A549 (cell line): ENCODE measurements around the gene SIX6.

Source experiments
- BHLHE40 ChIP-seq: IDR thresholded peaks from 2 replicates; pipeline ENCODE4 v1.6.1; 2012; ENCODE audit warnings: low read depth, low read length, inconsistent platforms
- CTCF ChIP-seq: fragments of >200 bp; sonication (Bioruptor Twin); formaldehyde crosslinking; IDR thresholded peaks from 3 replicates; pipeline ENCODE4 v1.5.1; 2016
- EP300 ChIP-seq, 2 experiments: fragments of >200 bp; sonication (Bioruptor Twin); formaldehyde crosslinking; IDR thresholded peaks; 2 replicates in 1 of 2; 3 replicates in 1 of 2; pipeline ENCODE4 v1.6.1; 2016 to 2017
- HOXA7 ChIP-seq: fragments of 250-450 bp; sonication (Bioruptor Pico); IDR thresholded peaks from 2 replicates; pipeline ENCODE4 v1.5.0; 2020; ENCODE audit warnings: mild to moderate bottlenecking, moderate library complexity
- JUN ChIP-seq, 2 experiments: fragments of >200 bp; sonication (Bioruptor Twin); formaldehyde crosslinking; IDR thresholded peaks; 2 replicates in 1 of 2; 3 replicates in 1 of 2; pipeline ENCODE4 v1.6.1; 2016 to 2017
- MAZ ChIP-seq: fragments of 150-350 bp; IDR thresholded peaks from 2 replicates; pipeline ENCODE4 v1.6.1; 2014; ENCODE audit warnings: antibody characterized with exemption, low read depth, low read length, borderline replicate concordance
- PHF8 ChIP-seq: fragments of 200-600 bp; sonication (generic); IDR thresholded peaks from 2 replicates; pipeline ENCODE4 v1.6.1; 2016; ENCODE audit warnings: low read depth, mild to moderate bottlenecking, antibody characterized with exemption, moderate library complexity, borderline replicate concordance
- POLR2A ChIP-seq: IDR thresholded peaks from 2 replicates; pipeline ENCODE4 v1.6.1; 2012; ENCODE audit warnings: mild to moderate bottlenecking, low read length
- RARB ChIP-seq: fragments of 250-450 bp; sonication (Bioruptor Pico); IDR thresholded peaks from 2 replicates; pipeline ENCODE4 v1.8.0; 2021; ENCODE audit warnings: mild to moderate bottlenecking, moderate library complexity
- ZFP36 ChIP-seq: fragments of 450-650 bp; IDR thresholded peaks from 2 replicates; pipeline ENCODE4 v1.6.1; 2014; ENCODE audit warnings: borderline replicate concordance; ENCODE audit not compliant: partially characterized antibody
- TF ChIP-seq, protein P1 (sequence below): fragments of 450-650 bp; IDR thresholded peaks from 2 replicates; pipeline ENCODE4 v1.6.1; 2014; ENCODE audit warnings: antibody characterized with exemption
- TF ChIP-seq, protein P2 (sequence below): fragments of >200 bp; sonication (Bioruptor Twin); formaldehyde crosslinking; IDR thresholded peaks from 2 replicates; pipeline ENCODE4 v1.6.1; 2016

GRCh38 chr14:60515511-60516289, 6.8 kb downstream of the SIX6 start:
- TF ChIP-seq, protein P1, sequence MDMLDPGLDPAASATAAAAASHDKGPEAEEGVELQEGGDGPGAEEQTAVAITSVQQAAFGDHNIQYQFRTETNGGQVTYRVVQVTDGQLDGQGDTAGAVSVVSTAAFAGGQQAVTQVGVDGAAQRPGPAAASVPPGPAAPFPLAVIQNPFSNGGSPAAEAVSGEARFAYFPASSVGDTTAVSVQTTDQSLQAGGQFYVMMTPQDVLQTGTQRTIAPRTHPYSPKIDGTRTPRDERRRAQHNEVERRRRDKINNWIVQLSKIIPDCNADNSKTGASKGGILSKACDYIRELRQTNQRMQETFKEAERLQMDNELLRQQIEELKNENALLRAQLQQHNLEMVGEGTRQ: no peak
- TF ChIP-seq JUN (IDR thresholded peaks at IDR 0.05) (no peak), BHLHE40 (no peak), MAZ (no peak), POLR2A (no peak), CTCF (no peak), PHF8 (no peak), RARB (CRISPR knock-in tag) (no peak), HOXA7 (no peak), ZFP36 (no peak), EP300 (IDR thresholded peaks at IDR 0.05) (no peak)
- TF ChIP-seq, protein P2, sequence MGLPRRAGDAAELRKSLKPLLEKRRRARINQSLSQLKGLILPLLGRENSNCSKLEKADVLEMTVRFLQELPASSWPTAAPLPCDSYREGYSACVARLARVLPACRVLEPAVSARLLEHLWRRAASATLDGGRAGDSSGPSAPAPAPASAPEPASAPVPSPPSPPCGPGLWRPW: no peak
